DND-41 (cell line): ENCODE results near the gene CHAD.

ENCODE experiments used
- ATAC-seq: fragments of 200-7000 bp; cut with Tn5 transposase; 3 replicates; pipeline ENCODE4 v1.9.1; 2021; ENCODE audit warnings: low read depth; ENCODE audit not compliant: insufficient read depth
- DNase-seq: peaks from one replicate; pipeline ENCODE4 v3.0.0-alpha.2; 2020
- H2AFZ ChIP-seq: 2 replicates; pipeline ENCODE4 v1.6.0; 2012; ENCODE audit warnings: low read depth, low read length
- H3K27ac ChIP-seq: 2 replicates; pipeline ENCODE4 v1.5.1; 2012; ENCODE audit warnings: low read length, inconsistent platforms
- H3K27me3 ChIP-seq: fragments of 200-600 bp; sonication (generic); 2 replicates; pipeline ENCODE4 v1.6.0; 2012; ENCODE audit warnings: low read length, mild to moderate bottlenecking, inconsistent platforms; ENCODE audit not compliant: insufficient read depth, poor library complexity
- H3K36me3 ChIP-seq: 2 replicates; pipeline ENCODE4 v1.5.1; 2012; ENCODE audit warnings: low read length, inconsistent platforms; ENCODE audit not compliant: insufficient read depth
- H3K4me1 ChIP-seq: 2 replicates; pipeline ENCODE4 v1.5.1; 2012; ENCODE audit warnings: mild to moderate bottlenecking, low read length; ENCODE audit not compliant: insufficient read depth
- H3K4me2 ChIP-seq: 2 replicates; pipeline ENCODE4 v1.6.0; 2012; ENCODE audit warnings: mild to moderate bottlenecking, moderate library complexity, low read length, inconsistent platforms; ENCODE audit not compliant: insufficient read depth
- H3K4me3 ChIP-seq, 2 experiments: fragments of 200-600 bp in 1 of 2; shearing (Covaris generic) in 1 of 2; 2 replicates each; pipeline ENCODE4 v1.5.1; 2012 to 2016; ENCODE audit warnings: inconsistent platforms in 2 of 2, low read length in 2 of 2, mild to moderate bottlenecking in 2 of 2, low read depth in 1 of 2, moderate library complexity in 1 of 2
- H3K79me2 ChIP-seq: 2 replicates; pipeline ENCODE4 v1.6.0; 2012; ENCODE audit warnings: low read length, inconsistent platforms; ENCODE audit not compliant: insufficient read depth
- H3K9ac ChIP-seq: 2 replicates; pipeline ENCODE4 v1.6.0; 2012; ENCODE audit warnings: low read depth, mild to moderate bottlenecking, inconsistent platforms, low read length, moderate library complexity
- H3K9me3 ChIP-seq: 2 replicates; pipeline ENCODE4 v1.5.1; 2012; ENCODE audit warnings: low read length, moderate library complexity, mild to moderate bottlenecking, inconsistent platforms; ENCODE audit not compliant: insufficient read depth, severe bottlenecking
- H4K20me1 ChIP-seq: 2 replicates; pipeline ENCODE4 v1.6.0; 2012; ENCODE audit warnings: low read length; ENCODE audit not compliant: insufficient read depth
- EZH2 ChIP-seq: IDR thresholded peaks from 3 replicates; pipeline ENCODE4 v1.6.1; 2012; ENCODE audit warnings: borderline replicate concordance, low read depth, mild to moderate bottlenecking, moderate library complexity, low read length, inconsistent platforms; ENCODE audit not compliant: severe bottlenecking
- TF ChIP-seq, protein P1 (sequence below): IDR thresholded peaks from 2 replicates; pipeline ENCODE4 v1.5.1; 2012; ENCODE audit warnings: borderline replicate concordance, low read length, moderate library complexity, mild to moderate bottlenecking; ENCODE audit not compliant: poor library complexity, severe bottlenecking; ENCODE audit errors: extremely low read depth

CHAD gene

DNA sequence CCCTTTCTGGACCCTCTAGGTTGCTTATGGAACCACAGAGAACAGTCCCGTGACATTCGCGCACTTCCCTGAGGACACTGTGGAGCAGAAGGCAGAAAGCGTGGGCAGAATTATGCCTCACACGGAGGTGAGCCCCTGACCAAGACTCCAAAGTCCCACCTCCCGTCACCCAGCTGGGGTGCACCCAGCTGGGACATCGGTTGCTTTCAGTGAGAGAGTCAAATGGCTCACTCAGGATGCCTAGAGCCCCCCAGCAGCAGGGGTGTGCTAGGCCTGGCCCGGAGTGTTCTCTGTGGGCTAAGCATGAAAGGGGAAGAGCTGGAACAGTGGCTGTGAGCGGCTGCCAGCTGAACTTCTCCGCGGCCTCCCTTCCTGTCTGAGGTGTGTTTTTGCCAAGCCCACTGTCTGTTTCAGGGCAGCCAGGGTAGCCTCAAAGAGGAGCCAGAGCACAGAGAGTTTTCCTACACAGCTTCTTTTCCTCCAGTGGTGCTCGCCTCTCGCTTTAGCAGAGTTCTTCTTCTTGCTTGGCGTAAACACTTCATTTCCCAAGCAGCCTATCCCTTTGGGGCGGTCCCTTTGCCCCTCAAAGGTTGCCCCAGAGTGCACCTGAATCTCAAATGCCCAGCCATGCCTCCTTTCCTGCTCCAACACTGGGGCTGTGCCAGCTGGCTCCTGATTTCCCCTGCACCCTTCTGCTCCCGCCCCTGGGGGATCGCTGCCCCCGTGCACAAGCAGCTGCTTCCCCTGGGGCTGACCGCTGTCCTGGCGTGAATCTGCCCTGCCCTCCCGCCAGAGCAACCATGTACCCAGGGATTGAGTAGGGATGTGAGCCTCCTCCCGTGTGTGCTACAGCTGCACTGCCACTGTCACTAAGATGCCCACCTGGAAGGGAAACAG, 2.6 kb upstream of the CHAD start:
- TF ChIP-seq, protein P1, sequence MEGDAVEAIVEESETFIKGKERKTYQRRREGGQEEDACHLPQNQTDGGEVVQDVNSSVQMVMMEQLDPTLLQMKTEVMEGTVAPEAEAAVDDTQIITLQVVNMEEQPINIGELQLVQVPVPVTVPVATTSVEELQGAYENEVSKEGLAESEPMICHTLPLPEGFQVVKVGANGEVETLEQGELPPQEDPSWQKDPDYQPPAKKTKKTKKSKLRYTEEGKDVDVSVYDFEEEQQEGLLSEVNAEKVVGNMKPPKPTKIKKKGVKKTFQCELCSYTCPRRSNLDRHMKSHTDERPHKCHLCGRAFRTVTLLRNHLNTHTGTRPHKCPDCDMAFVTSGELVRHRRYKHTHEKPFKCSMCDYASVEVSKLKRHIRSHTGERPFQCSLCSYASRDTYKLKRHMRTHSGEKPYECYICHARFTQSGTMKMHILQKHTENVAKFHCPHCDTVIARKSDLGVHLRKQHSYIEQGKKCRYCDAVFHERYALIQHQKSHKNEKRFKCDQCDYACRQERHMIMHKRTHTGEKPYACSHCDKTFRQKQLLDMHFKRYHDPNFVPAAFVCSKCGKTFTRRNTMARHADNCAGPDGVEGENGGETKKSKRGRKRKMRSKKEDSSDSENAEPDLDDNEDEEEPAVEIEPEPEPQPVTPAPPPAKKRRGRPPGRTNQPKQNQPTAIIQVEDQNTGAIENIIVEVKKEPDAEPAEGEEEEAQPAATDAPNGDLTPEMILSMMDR = no peak
- no peak for TF ChIP-seq EZH2
- no peaks in the 10 kb centered on the region for H3K27me3 ChIP-seq
- H3K4me2 ChIP-seq = no peak overlapping the region
- no peak overlapping the region for H3K9ac ChIP-seq
- no peaks in the 10 kb centered on the region for H4K20me1 ChIP-seq
- H2AFZ ChIP-seq = no peak overlapping the region
- no peaks in the 10 kb centered on the region for H3K79me2 ChIP-seq
- no peak overlapping the region for H3K27ac ChIP-seq
- H3K9me3 ChIP-seq = no peaks in the 10 kb centered on the region
- H3K4me3 ChIP-seq = no peak overlapping the region
- DNase-seq = no peak
- ATAC-seq = no peak
- H3K36me3 ChIP-seq = peaks cover 11% of the 10 kb centered on the region
- H3K4me1 ChIP-seq = no peaks in the 10 kb centered on the region

DNA sequence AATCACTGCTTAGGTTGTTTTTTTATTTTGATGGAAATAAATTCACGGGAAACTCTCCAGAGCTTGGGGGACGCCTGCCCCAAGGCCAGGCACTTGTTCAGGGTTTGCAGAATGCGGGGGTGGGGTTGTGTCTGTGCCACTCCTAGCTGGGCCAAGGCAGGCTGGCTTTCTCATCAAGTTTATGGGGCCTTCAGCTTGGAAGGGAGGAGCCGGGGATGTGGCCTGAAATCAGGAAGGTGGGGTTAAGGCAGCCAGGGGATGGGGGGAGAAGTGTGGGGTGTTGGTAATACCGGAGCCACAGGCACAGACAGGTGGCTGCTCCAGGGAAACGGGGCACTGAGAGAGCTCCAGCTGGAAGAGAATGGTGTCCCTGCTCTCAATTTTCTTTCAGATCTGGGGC, 1.7 kb upstream of the CHAD start:
- DNase-seq (no peak), ATAC-seq (no peak)
- Histone ChIP-seq H3K4me1 (no peaks in the 10 kb centered on the region), H3K79me2 (no peaks in the 10 kb centered on the region), H3K4me2 (no peak overlapping the region), H3K27ac (no peak overlapping the region), H4K20me1 (no peaks in the 10 kb centered on the region), H3K36me3 (peaks cover 11% of the 10 kb centered on the region), H2AFZ (no peak overlapping the region), H3K9me3 (no peaks in the 10 kb centered on the region), H3K4me3 (no peak overlapping the region), H3K9ac (no peak overlapping the region), H3K27me3 (no peaks in the 10 kb centered on the region)
- no peak for TF ChIP-seq EZH2
- TF ChIP-seq, protein P1 = no peak

DNA sequence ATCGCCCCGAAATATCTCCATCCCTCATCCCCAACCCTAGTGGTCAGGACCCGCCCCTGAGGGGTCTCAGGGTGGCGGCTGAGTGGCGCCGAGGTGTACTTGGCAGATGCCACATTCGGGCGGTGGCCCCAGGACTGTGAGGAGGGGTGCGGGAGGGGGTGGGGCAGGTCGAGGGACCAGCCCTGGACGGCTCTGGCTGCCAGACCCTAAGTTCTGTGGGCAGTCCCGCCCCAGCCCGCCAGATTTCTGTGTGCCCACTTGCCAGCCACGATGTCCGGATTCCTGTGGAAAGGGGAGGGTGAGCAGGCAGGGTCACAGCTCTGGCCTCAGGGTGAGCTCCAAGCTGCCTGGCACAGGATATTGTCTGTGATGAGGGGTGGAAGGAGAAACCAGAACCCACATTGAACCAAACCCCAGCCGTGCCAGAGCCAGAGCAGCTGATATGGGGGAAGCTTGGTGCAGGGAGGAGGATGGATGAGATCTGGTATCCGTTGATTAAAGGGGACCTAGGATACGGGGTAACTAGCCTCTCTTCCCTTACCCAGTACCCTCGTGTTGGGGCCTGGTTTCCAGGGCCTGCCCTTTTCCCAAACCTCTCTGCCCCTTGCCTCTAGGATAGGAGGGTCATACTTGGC, 1.1 kb upstream of the CHAD start:
- ATAC-seq = no peak
- TF ChIP-seq, protein P1 = no peak
- no peak for TF ChIP-seq EZH2
- no peak overlapping the region for H2AFZ ChIP-seq
- no peak overlapping the region for H3K9ac ChIP-seq
- H4K20me1 ChIP-seq = no peaks in the 10 kb centered on the region
- no peak for DNase-seq
- no peaks in the 10 kb centered on the region for H3K79me2 ChIP-seq
- H3K27me3 ChIP-seq = no peaks in the 10 kb centered on the region
- H3K4me1 ChIP-seq = no peaks in the 10 kb centered on the region
- H3K4me2 ChIP-seq = no peak overlapping the region
- H3K4me3 ChIP-seq = no peak overlapping the region
- no peaks in the 10 kb centered on the region for H3K9me3 ChIP-seq
- H3K36me3 ChIP-seq = peaks cover 11% of the 10 kb centered on the region
- H3K27ac ChIP-seq = no peak overlapping the region
